ENCODE results near the gene ADCY3. TPM values are rescaled to one million over a fixed set of nuclear protein-coding genes. Genes with fewer than 3 reads are reported as not detected.

The ADCY3 gene
- total RNA-seq, 2 experiments from 2014 or later, result 28.1 to 31.4 TPM

- intact Hi-C loops (cut with DNase I, micrococcal nuclease), result no loop called here
- Histone ChIP-seq H3K27ac (ENCODE audit: low read depth in 1 of 2, low read length in 2 of 2) (no peak overlapping the region), H3K4me3 (ENCODE audit: low read length) (no peak overlapping the region), H3K27me3 (ENCODE audit: control insufficient read depth in 1 of 2, insufficient read depth in 2 of 2, low read length in 2 of 2) (no peaks in the 10 kb centered on the region), H3K4me1 (ENCODE audit: insufficient read depth, low read length) (no peaks in the 10 kb centered on the region), H3K9me3 (ENCODE audit: control insufficient read depth in 1 of 2, insufficient read depth in 1 of 2, low read length in 2 of 2) (no peaks in the 10 kb centered on the region), H3K36me3 (ENCODE audit: insufficient read depth, low read length) (no peaks in the 10 kb centered on the region)
- ChIA-PET CTCF (no interaction called here), POLR2A (no interaction called here)
- ATAC-seq (ENCODE audit: poor library complexity) (no peak), DNase-seq (no peak)
- Mint-ChIP-seq H3K9me3 (no peaks in the 10 kb centered on the region), H3K27ac (no peak overlapping the region), H3K36me3 (ENCODE audit: low read depth) (no peaks in the 10 kb centered on the region), H3K4me3 (no peak overlapping the region), H3K27me3 (no peaks in the 10 kb centered on the region), H3K4me1 (ENCODE audit: low read depth) (no peaks in the 10 kb centered on the region)
- TF ChIP-seq, protein P1, sequence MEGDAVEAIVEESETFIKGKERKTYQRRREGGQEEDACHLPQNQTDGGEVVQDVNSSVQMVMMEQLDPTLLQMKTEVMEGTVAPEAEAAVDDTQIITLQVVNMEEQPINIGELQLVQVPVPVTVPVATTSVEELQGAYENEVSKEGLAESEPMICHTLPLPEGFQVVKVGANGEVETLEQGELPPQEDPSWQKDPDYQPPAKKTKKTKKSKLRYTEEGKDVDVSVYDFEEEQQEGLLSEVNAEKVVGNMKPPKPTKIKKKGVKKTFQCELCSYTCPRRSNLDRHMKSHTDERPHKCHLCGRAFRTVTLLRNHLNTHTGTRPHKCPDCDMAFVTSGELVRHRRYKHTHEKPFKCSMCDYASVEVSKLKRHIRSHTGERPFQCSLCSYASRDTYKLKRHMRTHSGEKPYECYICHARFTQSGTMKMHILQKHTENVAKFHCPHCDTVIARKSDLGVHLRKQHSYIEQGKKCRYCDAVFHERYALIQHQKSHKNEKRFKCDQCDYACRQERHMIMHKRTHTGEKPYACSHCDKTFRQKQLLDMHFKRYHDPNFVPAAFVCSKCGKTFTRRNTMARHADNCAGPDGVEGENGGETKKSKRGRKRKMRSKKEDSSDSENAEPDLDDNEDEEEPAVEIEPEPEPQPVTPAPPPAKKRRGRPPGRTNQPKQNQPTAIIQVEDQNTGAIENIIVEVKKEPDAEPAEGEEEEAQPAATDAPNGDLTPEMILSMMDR (IDR thresholded peaks at IDR 0.05), result no peak
These were observed 17.2 kb upstream of the ADCY3 start for GRCh38 chr2:24937236-24937635.

GRCh38 chr2:24935145-24935544, 15.1 kb upstream of the ADCY3 start:
- DNase-seq (no peak), ATAC-seq (ENCODE audit: poor library complexity) (no peak)
- no peaks in the 10 kb centered on the region for H3K27me3 Mint-ChIP-seq
- no peaks in the 10 kb centered on the region for H3K9me3 ChIP-seq (ENCODE audit: control insufficient read depth in 1 of 2, insufficient read depth in 1 of 2, low read length in 2 of 2)
- no peaks in the 10 kb centered on the region for H3K36me3 ChIP-seq (ENCODE audit: insufficient read depth, low read length)
- intact Hi-C loops (cut with DNase I, micrococcal nuclease), result no loop called here
- H3K9me3 Mint-ChIP-seq, result no peaks in the 10 kb centered on the region
- no peak overlapping the region for H3K4me3 ChIP-seq (ENCODE audit: low read length)
- H3K27ac Mint-ChIP-seq, result no peak overlapping the region
- no peak overlapping the region for H3K4me3 Mint-ChIP-seq
- ChIA-PET POLR2A (interaction anchor here (0.6 kb wide), 1 partner anchor 996 kb away, joined by 3 read pairs; no protein-coding TSS in a partner anchor), CTCF (no interaction called here)
- TF ChIP-seq, protein P1 (IDR thresholded peaks at IDR 0.05), result no peak
- H3K36me3 Mint-ChIP-seq (ENCODE audit: low read depth), result no peaks in the 10 kb centered on the region
- H3K27me3 ChIP-seq (ENCODE audit: control insufficient read depth in 1 of 2, insufficient read depth in 2 of 2, low read length in 2 of 2), result no peaks in the 10 kb centered on the region
- no peaks in the 10 kb centered on the region for H3K4me1 Mint-ChIP-seq (ENCODE audit: low read depth)
- no peak overlapping the region for H3K27ac ChIP-seq (ENCODE audit: low read depth in 1 of 2, low read length in 2 of 2)
- no peaks in the 10 kb centered on the region for H3K4me1 ChIP-seq (ENCODE audit: insufficient read depth, low read length)

- CTCF ChIA-PET, result no interaction called here
- POLR2A ChIA-PET, result no interaction called here
- no peaks in the 10 kb centered on the region for H3K9me3 Mint-ChIP-seq
- no peaks in the 10 kb centered on the region for H3K27me3 ChIP-seq (ENCODE audit: control insufficient read depth in 1 of 2, insufficient read depth in 2 of 2, low read length in 2 of 2)
- DNase-seq, result no peak
- H3K4me1 Mint-ChIP-seq (ENCODE audit: low read depth), result no peaks in the 10 kb centered on the region
- no peaks in the 10 kb centered on the region for H3K27me3 Mint-ChIP-seq
- intact Hi-C loops (cut with DNase I, micrococcal nuclease), result loop anchor here in 1 of 2 experiments (5.0 kb wide), 1 partner anchor 520 kb away; no protein-coding TSS in a partner anchor
- H3K9me3 ChIP-seq (ENCODE audit: control insufficient read depth in 1 of 2, insufficient read depth in 1 of 2, low read length in 2 of 2), result no peaks in the 10 kb centered on the region
- no peak overlapping the region for H3K4me3 ChIP-seq (ENCODE audit: low read length)
- H3K4me1 ChIP-seq (ENCODE audit: insufficient read depth, low read length), result no peaks in the 10 kb centered on the region
- H3K36me3 Mint-ChIP-seq (ENCODE audit: low read depth), result no peaks in the 10 kb centered on the region
- no peak for ATAC-seq (ENCODE audit: poor library complexity)
- TF ChIP-seq, protein P1 (IDR thresholded peaks at IDR 0.05), result no peak
- H3K4me3 Mint-ChIP-seq, result no peak overlapping the region
- no peak overlapping the region for H3K27ac ChIP-seq (ENCODE audit: low read depth in 1 of 2, low read length in 2 of 2)
- no peak overlapping the region for H3K27ac Mint-ChIP-seq
- H3K36me3 ChIP-seq (ENCODE audit: insufficient read depth, low read length), result no peaks in the 10 kb centered on the region
These were observed 12.7 kb upstream of the ADCY3 start for GRCh38 chr2:24932715-24933114.
